VCaP (cell line): ENCODE results near the gene TGM2.

Experiments used
- H3K27ac ChIP-seq: fragments of 450-650 bp; 2 replicates; pipeline ENCODE4 v1.5.1; 2017
- CTCF ChIP-seq: fragments of 450-650 bp; conservative IDR thresholded peaks from 2 replicates; pipeline ENCODE4 v1.5.1; 2017; ENCODE audit warnings: mild to moderate bottlenecking, moderate library complexity

The TGM2 gene

GRCh38 chr20:38155811-38156210, 9.3 kb downstream of the TGM2 start:
- no peak for TF ChIP-seq CTCF
- H3K27ac ChIP-seq, result no peak overlapping the region

- peak overlapping the region; percentile 80; the same call in 1 of the 2 replicates for H3K27ac ChIP-seq
- no peak for TF ChIP-seq CTCF
These were observed 11.7 kb downstream of the TGM2 start for GRCh38 chr20:38153401-38153800.

- H3K27ac ChIP-seq, result peak overlapping the region; percentile 80
These were observed 12.3 kb downstream of the TGM2 start for GRCh38 chr20:38152621-38153221.

GRCh38 chr20:38152175-38152620, 12.9 kb downstream of the TGM2 start:
- TF ChIP-seq CTCF, result no peak
- H3K27ac ChIP-seq, result peak overlapping the region; percentile 80

More at GRCh38 chr20:38152621-38153221, 12.3 kb downstream of the TGM2 start:
- TF ChIP-seq CTCF, result no peak

- H3K27ac ChIP-seq, result peak overlapping the region; percentile 80
- no peak for TF ChIP-seq CTCF
These were observed 13.6 kb downstream of the TGM2 start for GRCh38 chr20:38151455-38151854.

GRCh38 chr20:38150335-38151170, 14.5 kb downstream of the TGM2 start:
- peak overlapping the region; percentile 80; the same call in 1 of the 2 replicates for H3K27ac ChIP-seq

More at GRCh38 chr20:38150335-38151170, 14.5 kb downstream of the TGM2 start:
- TF ChIP-seq CTCF, result no peak
